HG02623 (cell line): ENCODE results near the gene ABCB9.

Source experiments
- ATAC-seq: cut with Tn5 transposase; IDR thresholded peaks from one replicate; pipeline ENCODE4 v1.9.1; 2021; ENCODE audit warnings: moderate library complexity; ENCODE audit not compliant: unreplicated experiment

The ABCB9 gene

GRCh38 chr12:122966743-122967550 is 684 bp upstream of the ABCB9 start:
- no peak for ATAC-seq

- no peak for ATAC-seq
Observed at GRCh38 chr12:122965321-122965751, 927 bp downstream of the ABCB9 start.

- no peak for ATAC-seq
Observed at GRCh38 chr12:122964439-122965257, 1.6 kb downstream of the ABCB9 start.

DNA sequence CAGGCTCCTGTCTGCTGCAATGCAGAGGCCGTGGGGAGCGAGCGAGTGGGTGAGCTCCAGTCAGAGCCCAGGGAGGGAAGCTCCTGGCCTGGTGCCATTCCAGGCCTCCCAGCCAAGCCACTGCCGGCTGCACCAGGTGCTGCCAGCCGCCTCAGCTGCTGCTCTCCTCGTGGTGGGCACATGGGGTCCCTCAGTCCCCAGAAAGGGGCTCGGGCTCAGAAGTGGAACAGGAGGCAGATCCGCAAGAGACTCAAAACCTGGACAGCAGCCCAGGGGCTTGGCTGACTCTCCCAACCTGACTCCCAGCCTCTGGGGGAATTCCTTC is 2.4 kb downstream of the ABCB9 start:
- no peak for ATAC-seq

DNA sequence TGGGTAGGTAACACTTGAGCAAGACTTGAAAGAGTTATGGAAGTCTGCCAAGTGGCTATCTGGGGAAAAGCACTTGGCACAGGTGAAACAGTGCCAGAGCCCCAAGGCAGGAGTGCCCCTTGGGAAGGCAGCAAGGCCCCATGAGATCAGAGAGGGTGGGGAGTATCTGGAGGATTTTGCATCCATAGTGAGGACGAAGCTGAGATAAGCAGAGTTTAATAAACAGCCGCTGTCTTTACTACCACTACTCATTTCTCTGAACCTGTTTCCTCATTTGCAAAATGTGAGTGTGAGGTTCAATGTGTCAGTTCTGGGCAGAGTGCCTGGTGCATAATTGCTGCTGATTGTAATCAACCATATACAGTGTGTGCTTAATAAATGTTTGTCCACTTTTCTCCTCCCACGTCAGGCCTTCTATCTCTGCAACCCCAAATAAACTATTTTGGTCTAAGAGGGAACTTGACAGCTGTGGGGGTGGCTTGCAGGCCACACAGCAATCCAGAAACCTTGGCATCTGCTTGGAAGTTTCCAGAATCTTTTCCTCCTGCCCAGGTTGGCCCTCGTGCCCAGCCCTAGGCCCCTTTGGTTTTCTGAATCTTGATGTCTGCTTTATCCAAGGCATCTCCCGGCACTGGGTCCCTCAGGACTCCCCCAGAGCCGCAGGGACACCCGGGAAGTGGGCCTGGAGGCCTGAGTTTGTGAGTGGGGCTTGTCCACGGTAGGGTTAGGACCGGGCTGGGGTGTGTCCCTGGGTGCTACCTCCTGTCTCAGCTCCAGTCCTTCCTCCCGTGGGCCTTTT is 4.5 kb downstream of the ABCB9 start:
- ATAC-seq: no peak

DNA sequence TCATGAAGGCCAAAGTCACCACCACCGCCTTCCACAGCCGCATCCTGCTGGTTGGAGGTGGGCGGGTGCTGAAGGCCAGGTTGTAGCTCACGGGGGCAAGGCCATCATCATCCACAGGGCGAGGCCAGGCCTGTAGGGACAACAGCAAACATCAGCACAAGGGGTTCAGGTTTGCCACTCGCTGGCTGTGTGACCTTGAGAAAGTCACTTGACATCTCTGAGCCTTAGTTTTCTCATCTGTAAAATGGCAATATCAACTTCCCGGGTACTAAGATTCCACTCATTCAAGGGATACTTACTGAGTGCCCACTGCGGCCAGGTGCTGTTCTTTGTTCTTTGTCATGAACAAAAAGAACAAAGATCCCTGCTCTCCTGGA is 6.1 kb downstream of the ABCB9 start:
- ATAC-seq: no peak

DNA sequence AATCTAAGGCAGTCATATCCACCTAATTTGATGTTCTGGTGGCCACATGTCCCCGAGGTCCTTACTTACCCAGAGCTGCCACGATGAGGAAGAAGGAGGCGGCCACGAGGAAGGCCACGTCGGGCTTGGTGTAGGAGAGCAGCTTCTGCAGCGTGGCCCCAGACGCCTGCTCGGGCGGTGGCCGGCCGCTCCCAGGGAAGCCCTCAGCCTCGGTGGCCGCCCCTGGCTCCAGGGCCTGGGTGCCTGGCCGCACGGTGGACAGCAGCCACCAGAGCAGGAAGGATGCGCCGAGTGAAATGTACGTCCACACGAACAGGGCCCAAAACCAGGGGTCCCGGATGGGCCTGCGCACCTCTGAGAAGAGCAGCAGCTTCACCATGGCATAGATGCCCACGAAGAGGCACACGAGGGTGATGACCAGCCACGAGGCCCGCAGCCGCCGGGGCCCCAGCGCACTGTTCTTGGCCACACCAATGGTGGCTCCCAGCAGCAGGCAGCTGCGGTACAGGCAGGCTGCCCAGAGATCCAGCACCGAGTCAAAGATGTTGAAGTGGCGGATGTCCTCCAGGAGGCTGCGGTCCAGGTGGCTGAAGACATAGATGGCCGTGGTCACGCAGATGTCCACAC is 6.6 kb downstream of the ABCB9 start:
- ATAC-seq: no peak

DNA sequence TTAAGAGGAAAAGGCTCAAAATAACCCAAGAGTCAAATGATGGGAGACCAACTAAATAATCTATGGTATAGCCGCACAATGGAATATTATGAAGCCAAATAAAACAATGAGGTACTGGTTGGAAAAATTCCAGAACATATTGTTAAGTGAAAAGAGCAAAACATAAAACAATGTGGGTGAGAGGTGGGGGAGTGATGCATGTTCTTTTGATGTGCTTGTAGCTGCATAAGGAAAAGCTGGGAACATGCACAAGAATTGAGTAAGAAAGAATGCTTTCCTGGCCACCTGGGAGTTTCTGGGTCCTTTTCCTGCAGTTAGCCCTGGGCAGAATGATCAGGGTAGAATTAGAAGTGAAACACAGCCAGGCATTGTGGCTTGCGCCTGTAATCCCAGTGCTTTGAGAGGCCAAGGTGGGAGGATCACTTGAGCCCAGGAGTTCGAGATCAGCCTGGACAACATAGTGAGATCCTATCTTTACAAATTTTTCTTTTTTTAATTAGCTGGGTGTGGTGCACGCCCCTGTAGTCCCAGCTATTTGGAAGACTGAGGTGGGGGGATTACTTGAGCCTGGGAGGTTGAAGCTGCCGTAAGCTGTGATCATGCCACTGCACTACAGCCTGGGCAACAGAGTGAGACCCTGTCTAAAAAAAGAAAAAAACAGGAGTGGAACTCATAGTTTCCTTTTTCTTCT is 7.9 kb downstream of the ABCB9 start:
- ATAC-seq: no peak

DNA sequence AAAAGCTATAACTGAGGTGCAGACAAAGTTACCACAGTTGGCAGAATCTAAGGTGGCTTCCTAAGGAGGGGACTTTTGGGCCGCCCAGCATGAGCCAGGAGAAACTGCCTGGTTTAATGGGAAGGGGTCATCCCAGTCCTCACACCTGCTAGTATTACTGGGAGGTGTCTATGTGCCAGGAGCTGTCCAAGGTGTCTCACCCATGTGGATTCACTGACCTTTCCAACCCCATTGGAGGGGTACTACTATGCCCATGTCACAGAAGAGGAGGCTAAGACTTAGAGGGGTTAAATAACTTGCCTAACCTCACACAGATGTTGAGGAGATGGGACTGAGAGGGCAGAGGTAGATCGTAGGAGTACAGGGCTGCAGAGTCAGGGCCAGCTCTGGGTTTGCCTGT is 10.2 kb downstream of the ABCB9 start:
- ATAC-seq: no peak

GRCh38 chr12:122955156-122955555 is 11.1 kb downstream of the ABCB9 start:
- ATAC-seq: no peak

DNA sequence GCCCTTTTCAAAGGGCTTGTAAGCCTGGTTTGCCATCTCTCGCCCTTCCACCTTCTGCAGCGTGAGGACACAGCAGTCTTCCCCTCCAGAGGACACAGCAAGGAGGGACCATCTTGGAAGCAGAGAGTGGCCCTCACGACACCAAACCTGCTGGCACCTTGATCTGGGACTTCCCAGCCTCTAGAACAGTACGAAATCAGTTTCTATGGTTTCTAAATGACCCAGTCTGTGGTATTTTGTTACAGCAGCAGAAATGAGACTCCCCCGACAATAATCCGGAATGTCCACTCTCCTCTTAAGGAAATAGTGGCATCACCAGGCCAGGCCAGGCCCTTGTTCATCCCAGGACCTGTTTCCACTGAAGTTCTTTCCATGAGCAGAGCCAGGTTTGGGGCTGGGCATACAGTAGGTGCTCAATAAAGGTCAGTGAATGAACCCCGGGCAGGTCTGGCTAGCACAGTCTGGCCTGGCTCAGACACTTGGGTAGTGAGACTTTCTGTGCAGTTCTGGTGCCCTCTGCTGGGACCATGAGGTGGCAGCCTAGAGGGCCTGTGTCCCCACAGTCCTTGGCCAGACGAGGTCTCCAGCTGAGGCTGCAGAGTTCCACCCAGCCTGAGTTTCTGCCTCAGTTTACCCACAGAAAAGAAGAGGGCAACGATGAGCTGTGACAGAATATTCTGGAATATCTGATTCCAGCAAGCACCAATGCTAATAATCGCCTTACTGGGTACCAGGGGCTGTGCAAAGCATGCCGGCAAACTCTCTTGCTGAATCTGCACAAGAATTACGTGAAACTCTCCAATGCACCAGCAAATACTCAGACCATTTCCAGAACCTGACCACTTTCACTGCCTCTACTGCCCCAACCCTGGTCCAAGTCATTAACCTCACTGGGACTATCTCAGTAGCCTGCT is 14.0 kb downstream of the ABCB9 start:
- peak; percentile 66 for ATAC-seq

DNA sequence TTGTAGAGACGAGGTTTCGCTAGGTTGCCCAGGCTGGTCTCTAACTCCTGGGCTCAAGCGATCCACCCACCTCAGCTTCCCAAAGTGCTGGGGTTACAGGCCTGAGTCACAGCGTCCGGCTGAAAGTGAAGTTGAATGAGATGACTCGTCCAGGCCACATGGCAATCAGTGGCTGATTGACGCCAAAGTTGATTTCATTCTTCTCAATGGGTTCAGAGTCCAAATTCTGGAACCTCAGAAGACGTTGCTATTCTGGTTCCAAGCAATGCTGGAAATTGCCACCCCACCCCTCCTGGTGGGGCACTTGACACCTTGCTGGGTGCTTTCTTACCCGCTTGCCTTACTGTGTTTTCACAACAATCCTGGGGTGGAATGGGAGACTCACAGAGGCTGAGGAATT is 14.9 kb downstream of the ABCB9 start:
- no peak for ATAC-seq

GRCh38 chr12:122949816-122950675 is 16.2 kb downstream of the ABCB9 start:
- no peak for ATAC-seq

DNA sequence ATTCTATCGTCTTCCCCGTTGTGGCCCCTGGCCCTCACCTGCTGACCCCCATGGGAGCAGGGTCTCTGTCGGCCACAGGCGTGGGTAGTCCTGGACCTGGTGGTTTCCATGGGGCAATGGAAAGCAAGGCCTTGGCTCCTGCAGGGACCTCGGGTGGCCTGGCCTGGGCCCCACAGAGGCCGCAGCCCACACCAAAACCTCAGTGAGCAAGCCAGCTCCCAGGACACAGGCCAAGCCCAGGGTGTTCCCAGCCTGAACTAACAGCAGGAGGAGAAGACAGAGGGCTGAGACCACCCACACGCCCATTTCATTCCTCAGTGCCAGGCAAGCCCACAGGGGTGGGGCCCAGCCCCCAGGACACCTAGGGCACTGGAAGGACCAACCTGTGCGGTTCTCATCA is 16.9 kb downstream of the ABCB9 start:
- ATAC-seq: no peak

DNA sequence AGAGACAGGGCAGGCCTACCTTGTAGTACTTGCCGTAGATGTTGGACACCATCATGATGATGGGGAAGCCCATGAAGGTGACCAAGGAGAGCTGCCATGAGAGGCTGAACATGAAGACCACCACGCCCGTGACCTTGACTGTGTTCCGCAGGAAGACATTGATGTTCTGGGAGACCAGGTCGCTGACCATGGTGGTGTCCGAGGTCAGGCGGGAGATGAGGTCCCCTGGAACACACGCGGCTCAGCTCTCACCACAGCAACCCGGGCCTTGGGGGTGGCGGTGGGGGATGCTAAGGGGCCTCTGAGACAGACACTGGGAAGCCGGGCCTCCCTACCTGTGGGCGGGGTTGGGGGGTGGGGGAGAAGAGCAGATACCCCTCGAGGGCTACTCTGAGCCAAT is 17.7 kb downstream of the ABCB9 start:
- ATAC-seq: no peak

GRCh38 chr12:122947352-122947792 is 18.9 kb downstream of the ABCB9 start:
- ATAC-seq: peak; percentile 13

DNA sequence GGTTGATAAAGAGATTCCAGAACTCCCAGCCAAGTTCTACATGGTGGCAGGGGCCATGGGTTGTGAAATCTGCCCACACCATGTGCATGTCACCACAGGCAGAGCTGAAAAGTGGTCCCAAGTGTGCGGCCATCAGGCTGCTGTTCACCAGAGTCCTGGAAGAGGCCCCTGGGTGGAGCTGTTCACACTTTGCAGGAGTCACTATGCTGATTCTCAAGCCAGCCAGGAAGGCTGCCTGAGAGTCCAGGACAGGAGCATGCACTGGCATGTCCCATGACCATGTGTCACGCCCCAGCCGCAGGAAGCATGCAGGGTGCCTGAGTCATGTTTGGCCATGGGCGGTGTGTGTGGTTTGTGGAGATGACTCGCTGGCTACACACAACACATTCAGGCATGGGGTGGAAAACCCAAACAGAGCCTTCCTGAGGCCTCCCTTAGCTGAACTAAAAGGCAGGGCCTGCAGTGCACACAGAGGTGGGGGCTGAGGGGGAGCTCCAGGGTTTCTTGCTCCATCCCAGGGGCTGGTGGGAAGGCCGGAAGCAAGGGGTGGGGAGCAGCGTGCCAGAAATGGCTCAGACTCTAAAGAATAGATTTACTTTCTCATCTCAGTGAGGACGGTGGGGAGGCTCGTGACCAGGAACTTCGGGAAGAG is 19.4 kb downstream of the ABCB9 start:
- ATAC-seq: peak; percentile 54
